GM20431 (cell line): ENCODE measurements around the gene DCAF17.

Experiments
- in situ Hi-C: fragments of 300-500 bp; cut with MseI, MboI; formaldehyde crosslinking; loops from one replicate; pipeline ENCODE4 v1.15.0; 2020; ENCODE audit warnings: low sequenced_read_pairs; ENCODE audit not compliant: unreplicated experiment

The DCAF17 gene

GRCh38 chr2:171433763-171434012 lies 338 bp upstream of the DCAF17 start, which contains the start of gene METTL8:
Gene METTL8 (minus strand): TSS chr2:171433990. CDS start chr2:171392185, 41,805 bp downstream.
- in situ Hi-C loops: loop anchor here (25.0 kb wide), 1 partner anchor 471 kb away; no protein-coding TSS in a partner anchor

- in situ Hi-C loops: loop anchor here (25.0 kb wide), 1 partner anchor 474 kb away; no protein-coding TSS in a partner anchor
Observed at GRCh38 chr2:171436307-171436706, 2.3 kb downstream of the DCAF17 start.

- in situ Hi-C loops: loop anchor here (25.0 kb wide), 1 partner anchor 479 kb away; no protein-coding TSS in a partner anchor
Observed at GRCh38 chr2:171441470-171441869, 7.4 kb downstream of the DCAF17 start.

DNA sequence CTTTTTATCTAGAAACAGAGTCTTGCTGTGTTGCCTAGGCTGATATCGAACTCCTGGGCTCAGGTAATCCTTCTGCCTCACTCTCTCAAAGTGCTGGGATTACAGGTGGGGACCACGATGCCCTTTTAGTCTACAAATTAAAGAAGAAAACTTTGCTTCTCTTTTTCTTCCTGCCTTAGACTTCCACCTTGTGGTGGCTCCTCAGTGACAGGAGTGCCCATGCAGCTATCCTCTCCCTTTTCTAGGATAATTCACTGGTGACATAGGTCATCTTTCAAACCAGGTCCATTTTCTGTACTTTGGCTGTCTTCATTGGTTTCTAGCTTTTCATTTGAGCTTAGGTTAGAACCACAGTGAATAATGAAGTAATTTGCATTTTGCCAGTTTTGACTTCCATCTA lies 13.6 kb downstream of the DCAF17 start:
- in situ Hi-C loops: loop anchor here (25.0 kb wide), 1 partner anchor 485 kb away; no protein-coding TSS in a partner anchor

GRCh38 chr2:171451074-171451473 lies 17.0 kb downstream of the DCAF17 start:
- in situ Hi-C loops: no loop called here

- in situ Hi-C loops: no loop called here
Observed at GRCh38 chr2:171452773-171453172, 18.7 kb downstream of the DCAF17 start.

GRCh38 chr2:171459498-171459897 lies 25.5 kb downstream of the DCAF17 start:
- in situ Hi-C loops: no loop called here

GRCh38 chr2:171460537-171460936 lies 26.5 kb downstream of the DCAF17 start:
- in situ Hi-C loops: no loop called here

- in situ Hi-C loops: no loop called here
Observed at GRCh38 chr2:171469176-171469575, 35.1 kb downstream of the DCAF17 start.

DNA sequence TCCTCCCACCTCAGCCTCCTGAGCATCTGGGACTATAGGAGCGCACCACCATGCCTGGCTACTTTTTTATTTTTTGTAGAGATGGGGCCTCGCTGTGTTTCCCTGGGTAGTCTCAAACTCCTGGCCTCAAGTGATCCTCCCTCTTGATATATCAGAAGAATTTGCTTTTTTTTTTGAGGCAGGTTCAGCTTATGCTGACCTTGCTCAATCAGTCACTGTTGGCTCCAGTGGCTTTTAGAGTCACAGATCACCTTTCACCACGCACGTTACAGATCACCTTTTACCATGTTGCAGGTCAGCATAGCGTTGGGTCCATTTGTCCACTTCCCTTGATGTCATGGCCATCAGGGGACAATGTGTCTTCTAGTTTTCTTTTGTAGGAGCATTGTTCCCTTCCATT lies 36.1 kb downstream of the DCAF17 start:
- in situ Hi-C loops: no loop called here

- in situ Hi-C loops: no loop called here
Observed at GRCh38 chr2:171475979-171476378, 42.0 kb downstream of the DCAF17 start.

- in situ Hi-C loops: no loop called here
Observed at GRCh38 chr2:171478345-171478744, 44.3 kb downstream of the DCAF17 start.

DNA sequence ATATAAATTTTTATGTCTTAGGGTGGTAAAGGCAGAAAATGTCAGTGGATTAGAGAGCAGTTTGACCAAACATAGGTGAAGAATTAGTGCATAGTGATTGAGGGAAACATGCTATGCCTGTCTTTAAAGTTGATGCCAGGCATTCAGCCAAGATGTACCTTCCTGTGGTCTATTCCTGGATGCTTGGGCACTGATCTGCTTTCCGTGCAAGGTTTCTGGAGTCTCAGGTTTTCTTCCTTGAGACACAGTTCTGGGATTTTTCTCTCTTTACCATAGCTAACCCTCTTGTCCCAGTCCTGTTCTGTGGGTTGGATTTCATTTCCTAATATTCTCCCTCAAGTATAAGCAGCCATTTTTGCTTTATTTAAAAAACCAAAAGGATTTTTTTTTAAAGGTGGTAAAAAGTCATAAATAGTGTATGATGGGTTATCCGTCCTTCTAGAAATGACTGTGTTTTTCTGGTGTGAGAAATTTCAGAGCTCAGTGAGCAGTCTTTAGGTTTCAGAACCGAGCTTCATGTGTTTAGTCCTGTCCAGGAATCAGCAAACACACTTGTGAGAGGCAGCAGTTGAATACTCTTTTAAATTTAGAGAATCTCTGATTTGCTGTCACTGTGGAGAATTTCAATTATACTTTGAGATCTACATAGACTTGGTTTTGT lies 45.3 kb downstream of the DCAF17 start:
- in situ Hi-C loops: no loop called here

GRCh38 chr2:171480908-171481307 lies 46.9 kb downstream of the DCAF17 start:
- in situ Hi-C loops: no loop called here

DNA sequence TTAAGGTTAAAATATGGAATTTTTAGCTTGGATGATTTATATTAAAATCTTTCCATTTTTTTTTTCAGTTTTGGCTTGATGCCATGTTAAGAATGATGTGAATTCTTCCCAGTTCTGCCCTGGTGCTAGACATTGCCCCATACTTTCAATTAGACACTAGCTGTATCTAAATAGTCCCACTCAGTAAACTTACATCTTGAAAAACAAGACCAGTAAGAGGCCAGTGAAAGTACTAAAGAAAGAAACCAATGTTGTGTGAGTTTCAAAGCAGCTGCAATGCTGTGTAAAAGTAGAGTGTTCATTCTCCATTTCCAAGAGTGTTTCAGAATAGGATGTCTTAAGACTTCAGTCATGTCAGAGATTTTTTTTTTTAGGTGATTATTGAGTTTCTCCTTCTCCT lies 48.3 kb downstream of the DCAF17 start:
- in situ Hi-C loops: no loop called here

DNA sequence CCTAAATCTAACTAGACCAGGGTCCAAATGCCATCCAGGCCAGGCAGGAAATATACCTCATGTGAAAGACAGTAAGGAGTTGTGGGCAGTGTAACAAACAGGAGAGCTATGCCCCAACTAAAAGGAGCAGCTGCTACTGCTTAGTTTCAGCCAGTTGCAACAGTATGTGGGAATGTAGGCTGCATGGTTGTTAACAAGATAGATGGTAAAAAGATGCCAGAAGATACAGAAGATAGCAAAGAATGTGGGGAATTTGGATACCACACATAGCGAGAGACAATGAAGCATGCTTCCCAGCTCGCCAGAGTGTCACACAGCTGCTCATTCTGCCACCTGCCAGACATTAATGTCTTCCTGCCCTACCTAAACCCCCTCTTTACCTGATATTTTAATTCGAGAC lies 48.9 kb downstream of the DCAF17 start:
- in situ Hi-C loops: no loop called here

DNA sequence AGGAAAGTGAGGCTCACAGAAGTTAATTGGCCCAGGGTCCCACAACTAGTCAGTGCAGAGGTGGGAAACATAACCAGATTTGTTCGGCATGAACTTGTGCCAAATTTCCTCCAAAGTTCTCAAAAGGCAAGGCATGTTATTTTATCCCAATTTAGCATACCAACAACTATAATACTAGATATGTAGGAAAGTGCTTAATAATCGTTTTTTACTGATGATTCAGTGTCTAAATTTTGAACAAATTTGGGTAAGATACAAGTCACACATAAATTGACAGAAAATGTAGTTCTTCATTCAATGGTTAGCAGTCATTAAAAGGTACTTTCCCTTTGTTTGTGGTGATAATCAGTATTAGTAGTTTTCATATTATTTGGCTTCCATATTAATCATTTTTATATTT lies 49.8 kb downstream of the DCAF17 start:
- in situ Hi-C loops: no loop called here

GRCh38 chr2:171485116-171485515 lies 51.1 kb downstream of the DCAF17 start:
- in situ Hi-C loops: no loop called here

GRCh38 chr2:171487201-171487600 lies 53.2 kb downstream of the DCAF17 start:
- in situ Hi-C loops: no loop called here

DNA sequence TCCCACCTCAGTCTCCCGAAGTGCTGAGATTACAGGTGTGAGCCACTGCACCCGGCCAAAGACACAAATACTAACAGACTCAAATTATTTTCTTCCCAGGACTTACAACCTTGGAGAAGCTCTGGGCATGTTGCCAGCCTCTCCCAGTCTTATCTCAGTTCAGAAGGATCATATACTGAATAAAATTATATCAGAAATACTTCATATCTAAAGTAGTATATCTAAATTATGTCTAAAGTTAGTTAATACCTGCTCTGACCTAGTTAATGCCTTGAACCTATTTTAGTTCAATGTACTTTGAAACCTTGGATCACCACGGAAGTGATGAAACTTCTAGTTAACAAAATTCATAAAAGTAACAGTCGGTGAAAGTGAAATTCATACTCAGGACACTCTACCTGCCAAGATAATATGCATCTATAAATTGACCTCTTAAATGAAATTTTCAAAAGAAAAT lies 53.8 kb downstream of the DCAF17 start:
- in situ Hi-C loops: no loop called here

GRCh38 chr2:171490577-171490976 lies 56.6 kb downstream of the DCAF17 start:
- in situ Hi-C loops: no loop called here

- in situ Hi-C loops: no loop called here
Observed at GRCh38 chr2:171491292-171491691, 57.3 kb downstream of the DCAF17 start.
